ENCODE data around the gene GLYATL3. TPM values are rescaled to one million over a fixed set of nuclear protein-coding genes. Genes with fewer than 3 reads are reported as not detected.

GLYATL3 gene
- total and polyA plus RNA-seq, 7 donors: not detected

DNA sequence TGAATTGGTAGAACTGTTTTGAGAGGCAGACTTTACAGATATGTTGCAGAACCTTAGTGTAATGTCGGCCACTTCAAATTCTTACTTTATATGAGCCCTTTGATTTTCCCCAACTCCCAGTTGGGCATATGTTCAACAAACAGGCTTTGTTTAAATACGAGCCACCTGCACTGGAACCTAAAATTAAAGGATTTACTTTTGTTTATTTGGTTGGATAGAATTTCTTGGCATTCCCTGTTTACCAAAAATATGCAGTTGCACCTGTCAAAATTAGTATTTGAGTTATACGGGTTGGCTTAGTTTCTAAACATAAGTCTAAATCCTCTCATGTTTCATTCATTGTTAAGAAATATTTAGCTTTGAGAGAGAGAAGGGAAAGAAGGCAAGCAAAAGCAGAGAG, 2.4 kb upstream of the GLYATL3 start:
- no peak for ATAC-seq
- 23 to 26% (median 24%) methylated on average over 3 of the region's 3 CpGs for WGBS, 3 donors
- H3K4me3 ChIP-seq: no peak overlapping the region
- intact Hi-C loops (cut with DNase I): no loop called here
- H3K27ac ChIP-seq: no peak overlapping the region
- no peaks in the 10 kb centered on the region for H3K9me3 ChIP-seq
- DNase-seq: no peak
- TF ChIP-seq, protein P1, sequence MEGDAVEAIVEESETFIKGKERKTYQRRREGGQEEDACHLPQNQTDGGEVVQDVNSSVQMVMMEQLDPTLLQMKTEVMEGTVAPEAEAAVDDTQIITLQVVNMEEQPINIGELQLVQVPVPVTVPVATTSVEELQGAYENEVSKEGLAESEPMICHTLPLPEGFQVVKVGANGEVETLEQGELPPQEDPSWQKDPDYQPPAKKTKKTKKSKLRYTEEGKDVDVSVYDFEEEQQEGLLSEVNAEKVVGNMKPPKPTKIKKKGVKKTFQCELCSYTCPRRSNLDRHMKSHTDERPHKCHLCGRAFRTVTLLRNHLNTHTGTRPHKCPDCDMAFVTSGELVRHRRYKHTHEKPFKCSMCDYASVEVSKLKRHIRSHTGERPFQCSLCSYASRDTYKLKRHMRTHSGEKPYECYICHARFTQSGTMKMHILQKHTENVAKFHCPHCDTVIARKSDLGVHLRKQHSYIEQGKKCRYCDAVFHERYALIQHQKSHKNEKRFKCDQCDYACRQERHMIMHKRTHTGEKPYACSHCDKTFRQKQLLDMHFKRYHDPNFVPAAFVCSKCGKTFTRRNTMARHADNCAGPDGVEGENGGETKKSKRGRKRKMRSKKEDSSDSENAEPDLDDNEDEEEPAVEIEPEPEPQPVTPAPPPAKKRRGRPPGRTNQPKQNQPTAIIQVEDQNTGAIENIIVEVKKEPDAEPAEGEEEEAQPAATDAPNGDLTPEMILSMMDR (IDR thresholded peaks at IDR 0.05): no peak
- peaks cover 0 to 7% of the 10 kb centered on the region in 2 donors for H3K36me3 ChIP-seq (ENCODE audit: insufficient read depth in 1 of 2, low read depth in 1 of 2)
- peaks cover 0 to 1% (median 0%) of the 10 kb centered on the region in 3 donors for H3K27me3 ChIP-seq (ENCODE audit: insufficient read depth in 3 of 3, low read length in 2 of 3)
- H3K4me1 ChIP-seq: no peaks in the 10 kb centered on the region

DNA sequence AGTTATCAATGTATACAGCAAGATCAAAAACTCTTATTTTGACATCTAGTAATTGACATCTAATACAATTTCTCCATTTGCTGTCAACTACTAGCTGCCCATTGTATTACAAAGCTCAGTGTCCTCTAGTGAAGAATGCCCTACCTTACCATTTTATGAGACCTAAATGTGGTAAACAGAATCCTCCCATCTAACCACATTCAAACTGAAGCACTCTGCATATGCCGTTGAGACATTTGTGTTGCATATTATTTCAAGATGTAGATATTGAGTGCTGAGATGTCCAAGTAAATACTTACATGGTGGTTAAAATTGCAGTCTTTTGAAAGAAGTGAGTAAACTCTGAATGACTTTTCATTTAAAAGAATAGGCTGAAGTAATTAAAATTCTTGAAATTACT, 597 bp upstream of the GLYATL3 start:
- Histone ChIP-seq H3K4me1 (no peaks in the 10 kb centered on the region), H3K27ac (no peak overlapping the region), H3K36me3 (ENCODE audit: insufficient read depth in 1 of 2, low read depth in 1 of 2) (no peaks in the 10 kb centered on the region), H3K27me3 (ENCODE audit: insufficient read depth in 3 of 3, low read length in 2 of 3) (peaks cover 0 to 1% (median 0%) of the 10 kb centered on the region in 3 donors), H3K4me3 (no peak overlapping the region), H3K9me3 (no peaks in the 10 kb centered on the region)
- ATAC-seq (no peak), DNase-seq (no peak)
- 80 to 87% (median 81%) methylated on average over 1 of the region's 1 CpG for WGBS, 3 donors
- TF ChIP-seq, protein P1 (IDR thresholded peaks at IDR 0.05): no peak
- intact Hi-C loops (cut with DNase I): no loop called here

DNA sequence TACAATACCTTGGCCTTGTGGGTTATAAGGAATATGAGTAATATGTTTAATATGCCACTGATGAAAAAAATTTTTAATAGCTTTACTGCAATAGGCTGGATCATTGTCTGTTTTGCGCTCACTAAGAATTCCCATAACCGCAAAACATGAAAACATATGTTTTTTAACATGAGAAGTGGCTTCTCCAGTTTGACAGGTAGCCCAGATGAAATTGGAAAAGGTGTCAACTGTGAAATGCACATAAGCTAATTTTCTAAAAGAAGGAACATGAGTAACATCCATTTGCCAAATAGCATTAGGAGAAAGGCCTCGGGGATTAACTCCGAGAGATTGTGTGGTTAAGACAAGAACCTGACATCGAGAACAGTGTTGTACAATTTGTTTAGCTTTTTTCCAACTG, 4.9 kb downstream of the GLYATL3 start:
- WGBS, 3 donors: 65 to 85% (median 79%) methylated on average over 5 of the region's 5 CpGs
- TF ChIP-seq, protein P1 (IDR thresholded peaks at IDR 0.05): no peak
- intact Hi-C loops (cut with DNase I): no loop called here
- no peaks in the 10 kb centered on the region for H3K9me3 ChIP-seq
- H3K27ac ChIP-seq: no peak overlapping the region
- H3K4me1 ChIP-seq: no peaks in the 10 kb centered on the region
- no peaks in the 10 kb centered on the region for H3K27me3 ChIP-seq (ENCODE audit: insufficient read depth in 3 of 3, low read length in 2 of 3)
- no peak overlapping the region for H3K4me3 ChIP-seq
- no peaks in the 10 kb centered on the region for H3K36me3 ChIP-seq (ENCODE audit: insufficient read depth in 1 of 2, low read depth in 1 of 2)
- ATAC-seq (no peak), DNase-seq (no peak)

DNA sequence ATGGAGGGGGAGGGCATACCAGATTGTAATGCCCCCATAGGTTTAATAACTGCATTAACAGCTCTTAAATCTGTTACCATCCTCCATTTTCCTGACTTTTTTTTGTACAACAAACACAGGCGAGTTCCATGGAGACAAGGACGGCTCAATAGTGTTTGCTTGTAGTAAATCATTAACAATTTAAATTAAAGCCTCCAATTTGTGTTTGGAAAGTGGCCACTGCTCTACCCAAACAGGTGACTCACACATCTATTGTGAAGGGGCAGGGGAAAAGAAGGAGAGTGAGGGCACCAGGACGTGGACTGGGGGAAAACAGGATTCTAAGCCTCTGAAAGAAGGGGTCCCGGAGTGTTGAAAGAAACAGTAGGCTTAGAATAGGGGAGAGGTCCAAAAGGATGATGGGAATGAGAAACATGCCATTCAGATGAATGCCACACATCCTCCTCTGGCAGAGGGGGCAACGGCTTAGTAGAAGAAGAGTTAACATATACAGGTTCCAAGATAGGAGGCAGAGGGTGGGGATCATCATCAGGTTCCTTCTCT, 6.9 kb downstream of the GLYATL3 start:
- Histone ChIP-seq H3K9me3 (no peaks in the 10 kb centered on the region), H3K4me1 (no peaks in the 10 kb centered on the region), H3K27ac (no peak overlapping the region), H3K4me3 (no peak overlapping the region), H3K36me3 (ENCODE audit: insufficient read depth in 1 of 2, low read depth in 1 of 2) (no peaks in the 10 kb centered on the region), H3K27me3 (ENCODE audit: insufficient read depth in 3 of 3, low read length in 2 of 3) (peaks cover 0 to 2% (median 0%) of the 10 kb centered on the region in 3 donors)
- TF ChIP-seq, protein P1 (IDR thresholded peaks at IDR 0.05): no peak
- intact Hi-C loops (cut with DNase I): no loop called here
- WGBS, 3 donors: 75 to 86% (median 85%) methylated on average over 5 of the region's 5 CpGs
- ATAC-seq (no peak), DNase-seq (no peak)

DNA sequence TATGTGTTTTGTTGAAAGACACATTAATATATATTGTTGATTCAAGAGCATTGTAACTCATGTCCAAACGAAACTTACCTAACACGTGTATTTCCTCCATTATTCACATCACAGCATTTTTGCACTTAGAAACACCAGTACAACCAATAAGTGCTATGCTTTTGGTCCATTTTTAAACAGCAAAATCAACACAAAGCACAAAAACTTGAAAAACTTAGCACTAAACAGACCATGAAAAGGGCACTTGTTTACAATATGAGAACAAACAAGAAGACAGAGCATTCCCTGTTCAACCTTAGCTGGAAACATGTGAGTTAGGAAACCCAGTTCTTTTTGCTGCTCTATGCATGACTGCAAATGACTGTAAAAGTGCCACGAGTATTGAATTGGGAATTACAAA, 9.6 kb downstream of the GLYATL3 start:
- 66 to 83% (median 73%) methylated on average over 3 of the region's 3 CpGs for WGBS, 3 donors
- intact Hi-C loops (cut with DNase I): no loop called here
- Histone ChIP-seq H3K4me1 (no peaks in the 10 kb centered on the region), H3K27ac (no peak overlapping the region), H3K36me3 (ENCODE audit: insufficient read depth in 1 of 2, low read depth in 1 of 2) (no peaks in the 10 kb centered on the region), H3K27me3 (ENCODE audit: insufficient read depth in 3 of 3, low read length in 2 of 3) (peaks cover 0 to 2% (median 0%) of the 10 kb centered on the region in 3 donors), H3K9me3 (no peaks in the 10 kb centered on the region), H3K4me3 (no peak overlapping the region)
- no peak for ATAC-seq
- DNase-seq: no peak
- TF ChIP-seq, protein P1 (IDR thresholded peaks at IDR 0.05): no peak
